Osteoblast (primary cell): Measurements from ENCODE around the gene ARHGEF4. TPM values are rescaled to one million over a fixed set of nuclear protein-coding genes. Genes with fewer than 3 reads are reported as not detected.

ENCODE experiments used
- DNase-seq: peaks from one replicate; pipeline ENCODE4 v3.0.0; 2011; ENCODE audit warnings: low spot score, mixed read lengths; ENCODE audit not compliant: insufficient read length; ENCODE audit errors: missing footprints
- H2AFZ ChIP-seq: 2 replicates; pipeline ENCODE4 v1.6.0; 2011; ENCODE audit warnings: mild to moderate bottlenecking, low read length
- H3K27ac ChIP-seq: 2 replicates; pipeline ENCODE4 v1.5.1; 2011; ENCODE audit warnings: mild to moderate bottlenecking, low read depth, low read length, moderate library complexity
- H3K27me3 ChIP-seq: 2 replicates; pipeline ENCODE4 v1.6.0; 2012; ENCODE audit warnings: mild to moderate bottlenecking, control low read depth, inconsistent platforms, low read length, moderate library complexity; ENCODE audit not compliant: insufficient read depth
- H3K36me3 ChIP-seq: 2 replicates; pipeline ENCODE4 v1.5.1; 2011; ENCODE audit warnings: mild to moderate bottlenecking, low read length, control low read depth, moderate library complexity; ENCODE audit not compliant: insufficient read depth
- H3K4me1 ChIP-seq: 2 replicates; pipeline ENCODE4 v1.5.1; 2011; ENCODE audit warnings: mild to moderate bottlenecking, low read length, control low read depth, moderate library complexity; ENCODE audit not compliant: insufficient read depth
- H3K4me2 ChIP-seq: 2 replicates; pipeline ENCODE4 v1.6.0; 2011; ENCODE audit warnings: mild to moderate bottlenecking, low read length; ENCODE audit not compliant: insufficient read depth
- H3K4me3 ChIP-seq: fragments of 200-600 bp; sonication (generic); 3 replicates; pipeline ENCODE4 v1.5.1; 2012; ENCODE audit warnings: mild to moderate bottlenecking, low read length, inconsistent platforms; ENCODE audit not compliant: insufficient read depth
- H3K79me2 ChIP-seq: 2 replicates; pipeline ENCODE4 v1.6.0; 2012; ENCODE audit warnings: mild to moderate bottlenecking, low read length, control low read depth, inconsistent platforms; ENCODE audit not compliant: insufficient read depth
- H3K9me3 ChIP-seq: 2 replicates; pipeline ENCODE4 v1.5.1; 2011; ENCODE audit warnings: low read depth, low read length, control low read depth
- H4K20me1 ChIP-seq: 2 replicates; pipeline ENCODE4 v1.6.0; 2012; ENCODE audit warnings: mild to moderate bottlenecking, low read length, control low read depth; ENCODE audit not compliant: insufficient read depth
- CTCF ChIP-seq: IDR thresholded peaks from 2 replicates; pipeline ENCODE4 v1.5.1; 2011; ENCODE audit warnings: mild to moderate bottlenecking, low read depth, low read length, moderate library complexity; ENCODE audit errors: extremely low read depth
- total RNA-seq: library from RNA; depleted of rRNA; stranded (reverse); fragments of >200 nt; gene quantifications from 2 replicates; pipeline ENCODE4 v1.2.3, GENCODE V29; 2012

Gene ARHGEF4
- total RNA-seq, 1 donor, result 3.6 TPM

DNA sequence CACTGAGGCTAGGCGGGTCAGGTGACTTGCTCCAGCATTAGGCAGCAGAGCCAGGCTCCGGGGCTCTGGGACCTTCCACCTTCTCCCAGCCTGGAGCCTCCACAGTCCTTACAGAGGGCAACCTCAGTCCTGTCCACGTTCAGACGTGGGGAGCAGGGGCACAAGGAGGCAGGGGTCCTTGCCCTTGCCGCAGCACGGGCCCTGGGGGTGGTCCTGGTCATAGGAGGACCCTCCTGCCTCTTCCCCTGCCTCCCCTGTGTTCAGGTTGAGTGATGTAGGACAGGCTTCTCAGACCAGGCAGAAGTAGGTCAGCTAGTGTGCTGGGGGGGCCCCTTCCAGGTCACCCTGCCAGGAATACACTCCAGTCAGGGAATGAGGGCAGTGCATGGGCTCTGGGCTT lies 5.4 kb upstream of the ARHGEF4 start:
- Histone ChIP-seq H3K79me2 (no peaks in the 10 kb centered on the region), H3K27me3 (peaks cover 3% of the 10 kb centered on the region), H2AFZ (no peak overlapping the region), H3K4me3 (no peak overlapping the region), H3K27ac (no peak overlapping the region), H3K4me1 (peaks cover 5% of the 10 kb centered on the region), H3K36me3 (no peaks in the 10 kb centered on the region), H3K9me3 (no peaks in the 10 kb centered on the region), H3K4me2 (no peak overlapping the region), H4K20me1 (no peaks in the 10 kb centered on the region)
- TF ChIP-seq CTCF, result no peak
- peak; percentile 86 for DNase-seq

GRCh38 chr2:130832296-130832940 lies 4.3 kb upstream of the ARHGEF4 start:
- Histone ChIP-seq H2AFZ (no peak overlapping the region), H3K79me2 (no peaks in the 10 kb centered on the region), H3K9me3 (no peaks in the 10 kb centered on the region), H4K20me1 (no peaks in the 10 kb centered on the region), H3K36me3 (no peaks in the 10 kb centered on the region), H3K27ac (no peak overlapping the region), H3K4me1 (peaks cover 5% of the 10 kb centered on the region), H3K4me3 (no peak overlapping the region), H3K4me2 (no peak overlapping the region), H3K27me3 (peaks cover 7% of the 10 kb centered on the region)
- DNase-seq, result peak; percentile 62
- no peak for TF ChIP-seq CTCF

- H3K79me2 ChIP-seq, result no peaks in the 10 kb centered on the region
- no peaks in the 10 kb centered on the region for H4K20me1 ChIP-seq
- no peaks in the 10 kb centered on the region for H3K9me3 ChIP-seq
- H3K4me3 ChIP-seq, result no peak overlapping the region
- H3K27ac ChIP-seq, result no peak overlapping the region
- H2AFZ ChIP-seq, result no peak overlapping the region
- no peaks in the 10 kb centered on the region for H3K4me1 ChIP-seq
- TF ChIP-seq CTCF, result no peak
- H3K4me2 ChIP-seq, result no peak overlapping the region
- DNase-seq, result peak; percentile 90
- H3K27me3 ChIP-seq, result peaks cover 15% of the 10 kb centered on the region
- H3K36me3 ChIP-seq, result no peaks in the 10 kb centered on the region
Measured at GRCh38 chr2:130834091-130834930, 2.4 kb upstream of the ARHGEF4 start.
